Right atrium auricular region (tissue), 2 donors: ENCODE measurements around the gene MTG2. TPM values are rescaled to one million over a fixed set of nuclear protein-coding genes. Genes with fewer than 3 reads are reported as not detected.

Source experiments
- DNase-seq: peaks from one replicate; pipeline ENCODE4 v3.0.0-alpha.2; 2019; ENCODE audit warnings: low spot score
- H3K27ac ChIP-seq, 2 donors: fragments of 200-600 bp; sonication (generic); 1 replicate in 1 of 2; 2 replicates in 1 of 2; pipeline ENCODE4 v1.5.1; 2016 to 2019
- H3K27me3 ChIP-seq, 2 donors: fragments of 200-600 bp; sonication (generic); one replicate each; pipeline versions ENCODE4 v1.5.1 to v1.6.0; 2017 to 2019
- H3K36me3 ChIP-seq: fragments of 200-600 bp; sonication (generic); one replicate; pipeline ENCODE4 v1.5.1; 2016
- H3K4me1 ChIP-seq, 2 donors: fragments of 200-600 bp; sonication (generic); one replicate each; pipeline versions ENCODE4 v1.5.1 to v1.6.0; 2017 to 2019
- H3K4me3 ChIP-seq, 2 donors: fragments of 200-600 bp; sonication (generic); 1 replicate in 1 of 2; 2 replicates in 1 of 2; pipeline ENCODE4 v1.5.1; 2017 to 2019; ENCODE audit warnings: mild to moderate bottlenecking in 1 of 2, moderate library complexity in 1 of 2
- H3K9me3 ChIP-seq, 2 donors: fragments of 200-600 bp; sonication (generic); one replicate each; pipeline ENCODE4 v1.5.1; 2019
- total RNA-seq, 2 donors: library from RNA; depleted of rRNA; stranded (reverse); fragments of >200 nt; gene quantifications; one replicate each; pipeline ENCODE4 v1.1.0, GENCODE V29; 2016
- TF ChIP-seq, protein P1 (sequence below), 2 donors: fragments of 200-600 bp; sonication (generic); IDR thresholded peaks; one replicate each; pipeline ENCODE4 v1.5.1; 2019; ENCODE audit warnings: antibody characterized with exemption in 2 of 2

MTG2 gene
- 10 to 100 TPM; 20.7 to 24.1 TPM for total RNA-seq

DNA sequence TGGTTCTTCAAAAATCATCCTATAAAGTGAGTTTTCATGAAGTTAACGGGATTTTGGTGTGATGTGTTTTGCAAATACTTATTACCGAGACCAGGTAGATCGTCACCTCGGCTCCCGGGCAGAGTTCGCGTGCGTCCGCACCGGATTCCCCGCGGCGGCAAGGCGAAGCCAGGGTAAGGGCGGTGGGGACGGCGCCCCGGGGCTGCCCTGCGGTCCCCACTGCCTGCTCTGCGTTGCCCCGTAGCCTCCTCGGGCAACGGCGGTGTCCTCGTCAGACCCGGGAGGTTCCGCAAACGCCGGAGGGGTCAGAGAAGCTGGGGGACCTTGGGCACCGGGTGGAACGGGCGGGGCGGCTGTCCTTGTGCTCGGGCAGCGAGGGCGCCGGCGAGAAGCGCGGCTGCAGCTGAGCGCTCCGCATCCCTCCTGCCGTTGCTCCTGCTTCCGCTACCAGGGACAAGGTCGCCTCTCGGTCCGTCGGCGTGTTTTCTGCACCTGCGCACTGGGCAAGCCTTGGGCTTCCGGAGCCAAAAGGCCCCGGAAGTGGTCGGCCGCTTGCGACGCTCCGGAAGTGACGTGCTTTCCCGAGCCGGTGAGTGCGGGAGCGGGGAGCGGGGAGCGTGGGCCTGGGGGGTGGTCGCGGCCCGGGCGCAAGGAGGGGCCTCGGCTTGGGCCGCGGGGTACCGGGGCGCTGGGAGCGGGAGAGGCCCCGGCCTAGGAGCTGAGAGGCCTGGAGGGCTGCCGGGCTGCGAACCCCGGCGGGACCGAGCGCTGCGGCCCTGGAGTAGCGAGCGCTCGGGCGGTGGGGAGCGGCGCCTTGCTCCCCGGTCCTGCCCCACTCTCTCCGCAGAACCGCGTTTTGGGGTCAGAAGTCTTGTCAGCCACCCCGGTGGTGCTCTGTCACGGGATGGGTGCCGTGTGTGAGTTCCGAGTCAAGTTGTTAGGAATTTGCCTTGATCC, at the start of gene MTG2:
MTG2 (plus strand) TSS at position 560 of the 957 bp plus-strand sequence. CDS start 10,393 bp downstream, outside the sequence.
- TF ChIP-seq, protein P1, sequence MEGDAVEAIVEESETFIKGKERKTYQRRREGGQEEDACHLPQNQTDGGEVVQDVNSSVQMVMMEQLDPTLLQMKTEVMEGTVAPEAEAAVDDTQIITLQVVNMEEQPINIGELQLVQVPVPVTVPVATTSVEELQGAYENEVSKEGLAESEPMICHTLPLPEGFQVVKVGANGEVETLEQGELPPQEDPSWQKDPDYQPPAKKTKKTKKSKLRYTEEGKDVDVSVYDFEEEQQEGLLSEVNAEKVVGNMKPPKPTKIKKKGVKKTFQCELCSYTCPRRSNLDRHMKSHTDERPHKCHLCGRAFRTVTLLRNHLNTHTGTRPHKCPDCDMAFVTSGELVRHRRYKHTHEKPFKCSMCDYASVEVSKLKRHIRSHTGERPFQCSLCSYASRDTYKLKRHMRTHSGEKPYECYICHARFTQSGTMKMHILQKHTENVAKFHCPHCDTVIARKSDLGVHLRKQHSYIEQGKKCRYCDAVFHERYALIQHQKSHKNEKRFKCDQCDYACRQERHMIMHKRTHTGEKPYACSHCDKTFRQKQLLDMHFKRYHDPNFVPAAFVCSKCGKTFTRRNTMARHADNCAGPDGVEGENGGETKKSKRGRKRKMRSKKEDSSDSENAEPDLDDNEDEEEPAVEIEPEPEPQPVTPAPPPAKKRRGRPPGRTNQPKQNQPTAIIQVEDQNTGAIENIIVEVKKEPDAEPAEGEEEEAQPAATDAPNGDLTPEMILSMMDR (IDR thresholded peaks at IDR 0.05), result peak in 1 of 2 donors; percentile 31
- peak within 1 kb of the TSS; percentile 99 to 100 for H3K4me3 ChIP-seq
- no peaks in the 10 kb centered on the region for H3K27me3 ChIP-seq
- peak within 1 kb of the TSS; percentile 95 to 97 for H3K27ac ChIP-seq
- H3K36me3 ChIP-seq, result peaks cover 13% of the 10 kb centered on the region
- H3K9me3 ChIP-seq, result no peaks in the 10 kb centered on the region
- peak; percentile 94 for DNase-seq
- peaks cover 0 to 22% of the 10 kb centered on the region in 2 donors for H3K4me1 ChIP-seq

DNA sequence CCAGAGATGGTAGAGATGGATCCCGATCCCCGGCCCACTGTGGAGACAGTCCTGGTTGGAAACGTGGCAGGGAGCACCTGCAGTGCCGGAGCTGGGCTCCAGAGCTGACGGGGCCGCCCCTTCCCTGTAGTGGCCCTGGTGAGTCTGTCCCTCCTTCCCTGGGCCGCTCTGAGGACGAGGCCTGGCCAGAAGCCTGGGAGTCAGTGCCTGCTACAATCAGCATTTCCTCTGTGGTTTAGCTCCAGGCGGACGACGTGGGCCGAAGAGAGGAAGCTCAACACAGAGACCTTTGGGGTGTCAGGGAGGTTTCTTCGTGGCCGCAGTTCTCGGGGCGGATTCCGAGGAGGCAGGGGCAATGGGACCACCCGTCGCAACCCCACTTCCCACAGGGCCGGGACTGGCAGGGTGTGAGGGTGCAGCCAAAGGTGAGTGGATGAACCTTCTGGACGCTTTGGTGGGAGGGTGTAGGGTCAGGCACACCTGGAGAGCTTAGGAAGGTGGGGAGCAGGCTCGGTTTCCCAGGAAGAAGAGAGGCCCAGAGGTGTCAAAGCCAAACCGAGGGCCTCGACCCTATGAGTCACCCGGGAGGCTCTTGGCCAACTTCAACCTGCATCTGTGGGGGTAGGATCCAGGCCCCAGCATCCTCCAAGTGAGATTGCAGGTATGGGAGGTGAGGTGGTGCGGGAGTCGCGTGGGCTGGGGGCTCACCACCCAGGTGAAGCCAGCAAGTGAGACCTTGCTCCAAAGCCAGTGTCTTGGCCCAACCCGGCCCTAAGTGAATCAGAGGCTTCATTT, 49.6 kb upstream of the MTG2 start:
- TF ChIP-seq, protein P1 (IDR thresholded peaks at IDR 0.05), result no peak
- H3K4me1 ChIP-seq, result peaks cover 0 to 38% of the 10 kb centered on the region in 2 donors
- peaks cover 96% of the 10 kb centered on the region for H3K36me3 ChIP-seq
- no peak overlapping the region for H3K4me3 ChIP-seq
- H3K27me3 ChIP-seq, result no peaks in the 10 kb centered on the region
- peak overlapping the region; percentile 51 to 65 for H3K27ac ChIP-seq
- DNase-seq, result no peak
- H3K9me3 ChIP-seq, result no peaks in the 10 kb centered on the region

GRCh38 chr20:62133864-62134263, 49.0 kb upstream of the MTG2 start:
- TF ChIP-seq, protein P1 (IDR thresholded peaks at IDR 0.05), result peak in 1 of 2 donors; percentile 45
- Histone ChIP-seq H3K27me3 (no peaks in the 10 kb centered on the region), H3K36me3 (peaks cover 96% of the 10 kb centered on the region), H3K27ac (peak overlapping the region; percentile 51 to 65), H3K9me3 (no peaks in the 10 kb centered on the region), H3K4me1 (peaks cover 0 to 38% of the 10 kb centered on the region in 2 donors), H3K4me3 (no peak overlapping the region)
- no peak for DNase-seq

- peaks cover 0 to 41% of the 10 kb centered on the region in 2 donors for H3K4me1 ChIP-seq
- no peaks in the 10 kb centered on the region for H3K9me3 ChIP-seq
- peaks cover 96% of the 10 kb centered on the region for H3K36me3 ChIP-seq
- H3K27me3 ChIP-seq, result no peaks in the 10 kb centered on the region
- TF ChIP-seq, protein P1 (IDR thresholded peaks at IDR 0.05), result no peak
- peak overlapping the region; percentile 51 to 65 for H3K27ac ChIP-seq
- H3K4me3 ChIP-seq, result no peak overlapping the region
- peak; percentile 82 for DNase-seq
Measured at GRCh38 chr20:62134735-62135231, 48.0 kb upstream of the MTG2 start.

DNA sequence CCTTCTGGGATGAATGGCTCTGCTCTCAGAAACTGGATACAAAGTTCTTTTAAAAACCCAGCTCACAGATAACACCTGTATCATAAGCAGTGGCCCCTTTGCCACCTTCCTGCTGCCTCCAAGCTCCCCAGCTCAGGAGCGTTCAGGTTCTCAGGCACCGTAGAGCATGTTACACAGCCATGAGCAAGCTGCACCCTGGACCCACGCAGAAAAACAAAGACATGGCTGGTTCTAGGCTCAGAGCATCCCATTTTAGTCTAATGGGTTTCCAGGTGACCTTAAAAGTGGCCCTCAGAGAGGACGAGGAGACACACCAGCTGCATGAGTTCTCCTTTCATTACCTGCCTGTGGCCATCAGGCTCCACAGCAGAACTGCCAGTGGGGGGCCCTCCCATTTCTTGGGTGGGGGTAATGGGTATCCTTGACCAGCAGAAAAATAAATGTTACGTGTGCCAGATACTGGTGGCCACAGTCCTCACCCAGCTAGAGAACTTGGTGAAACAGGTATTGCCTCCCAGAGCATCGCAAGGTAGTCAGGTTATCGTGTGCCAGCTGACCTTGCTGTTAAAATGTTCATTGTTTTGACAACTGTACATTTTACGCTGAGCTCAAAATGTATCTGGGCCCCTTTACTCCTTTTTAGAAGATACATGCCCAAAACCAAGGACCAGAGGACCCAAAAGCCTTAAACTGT, 47.1 kb upstream of the MTG2 start:
- Histone ChIP-seq H3K27ac (peak overlapping the region in 1 of 2 donors; percentile 11), H3K4me1 (peaks cover 0 to 50% of the 10 kb centered on the region in 2 donors), H3K27me3 (no peaks in the 10 kb centered on the region), H3K9me3 (no peaks in the 10 kb centered on the region), H3K4me3 (no peak overlapping the region), H3K36me3 (peaks cover 96% of the 10 kb centered on the region)
- DNase-seq, result no peak
- TF ChIP-seq, protein P1 (IDR thresholded peaks at IDR 0.05), result no peak
